HFFc6 (cell line): Measurements from ENCODE around the gene MANEAL. TPM values are rescaled to one million over a fixed set of nuclear protein-coding genes. Genes with fewer than 3 reads are reported as not detected.
"Not testable (repeated sequence)": the region's sequence is repeated elsewhere in the genome, so short reads cannot be mapped to it uniquely, and the experiment has no call there.

Experiments used
- DNase-seq: peaks from one replicate; pipeline ENCODE4 v3.0.0-alpha.2; 2018
- H3K27ac Mint-ChIP-seq: 2 replicates; pipeline ENCODE4 v1.8.0; 2020; ENCODE audit warnings: mild to moderate bottlenecking, mixed read lengths
- H3K27me3 Mint-ChIP-seq: 2 replicates; pipeline ENCODE4 v1.8.0; 2021; ENCODE audit warnings: mild to moderate bottlenecking, moderate library complexity, mixed read lengths; ENCODE audit not compliant: insufficient read depth
- H3K36me3 Mint-ChIP-seq: 2 replicates; pipeline ENCODE4 v1.8.0; 2021; ENCODE audit warnings: low read depth, mixed read lengths
- H3K4me1 Mint-ChIP-seq: 2 replicates; pipeline ENCODE4 v1.8.0; 2020; ENCODE audit warnings: low read depth, mixed read lengths
- H3K4me3 Mint-ChIP-seq: 2 replicates; pipeline ENCODE4 v1.8.0; 2020; ENCODE audit warnings: mild to moderate bottlenecking, moderate library complexity, mixed read lengths
- H3K9me3 Mint-ChIP-seq: 2 replicates; pipeline ENCODE4 v1.8.0; 2020; ENCODE audit warnings: mild to moderate bottlenecking, mixed read lengths
- CTCF ChIP-seq: fragments of 200-600 bp; sonication (generic); IDR thresholded peaks from 2 replicates; pipeline ENCODE4 v1.5.0; 2021; ENCODE audit warnings: antibody characterized with exemption, mild to moderate bottlenecking
- total RNA-seq, 6 experiments: library from RNA; stranded (reverse); fragmentation: NEBNext Ultra II Directional; extraction: Animal tissue kit (Norgen Biotek cat#: 25700); gene quantifications; 2 replicates in 1 of 6; 3 replicates in 5 of 6; pipeline ENCODE4 v1.2.3, GENCODE V29; 2021

Gene MANEAL
- total RNA-seq, 6 experiments from 2014 or later: 9.5 to 11.1 (median 9.9) TPM

GRCh38 chr1:37767488-37767887, 26.2 kb upstream of the MANEAL start:
- no peak for DNase-seq
- no peak for TF ChIP-seq CTCF
- Mint-ChIP-seq H3K36me3 (no peaks in the 10 kb centered on the region), H3K27ac (no peak overlapping the region), H3K4me1 (0 out of 2 replicates have a peak, but pooled peaks cover 5% of the 10 kb centered on the region), H3K9me3 (no peaks in the 10 kb centered on the region), H3K4me3 (no peak overlapping the region), H3K27me3 (peaks cover 30% of the 10 kb centered on the region)

GRCh38 chr1:37771440-37771839, 22.2 kb upstream of the MANEAL start:
- H3K9me3 Mint-ChIP-seq: peaks cover 13% of the 10 kb centered on the region; the same call in 1 of the 2 replicates
- not testable (repeated sequence) for DNase-seq, H3K4me3 Mint-ChIP-seq, H3K4me1 Mint-ChIP-seq, H3K36me3 Mint-ChIP-seq, H3K27ac Mint-ChIP-seq
- peaks cover 20% of the 10 kb centered on the region for H3K27me3 Mint-ChIP-seq

DNA sequence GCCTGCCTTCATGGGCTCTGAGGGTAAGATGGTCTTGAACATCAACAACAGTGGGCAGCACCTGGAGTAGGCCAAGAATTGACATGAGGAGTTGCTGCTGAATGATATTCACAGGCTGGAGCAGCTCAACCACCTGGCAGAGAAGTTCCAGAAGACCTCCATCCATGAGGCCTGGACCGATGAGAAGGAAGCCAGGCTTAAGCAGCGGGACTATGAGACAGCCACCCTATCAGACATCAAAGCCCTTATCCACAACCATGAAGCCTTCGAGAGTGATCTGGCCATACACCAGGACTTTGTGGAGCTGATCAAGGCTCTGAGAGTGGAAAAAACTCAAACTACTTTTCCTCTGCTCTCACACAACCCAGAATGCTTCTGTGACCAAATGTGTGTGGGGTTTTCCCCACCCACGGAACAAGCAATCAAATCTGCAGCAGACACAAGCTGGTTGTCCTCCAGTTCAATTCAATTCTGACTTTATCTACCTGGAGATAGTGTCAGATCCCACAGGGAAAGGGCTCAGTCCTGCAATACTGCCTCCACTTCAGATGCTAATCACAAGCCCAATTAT, 16.6 kb upstream of the MANEAL start:
- TF ChIP-seq CTCF: no peak
- Mint-ChIP-seq H3K4me3 (no peak overlapping the region), H3K9me3 (peaks cover 13% of the 10 kb centered on the region; the same call in 1 of the 2 replicates), H3K27ac (no peak overlapping the region), H3K27me3 (peaks cover 27% of the 10 kb centered on the region), H3K4me1 (no peaks in the 10 kb centered on the region), H3K36me3 (no peaks in the 10 kb centered on the region)
- no peak for DNase-seq

DNA sequence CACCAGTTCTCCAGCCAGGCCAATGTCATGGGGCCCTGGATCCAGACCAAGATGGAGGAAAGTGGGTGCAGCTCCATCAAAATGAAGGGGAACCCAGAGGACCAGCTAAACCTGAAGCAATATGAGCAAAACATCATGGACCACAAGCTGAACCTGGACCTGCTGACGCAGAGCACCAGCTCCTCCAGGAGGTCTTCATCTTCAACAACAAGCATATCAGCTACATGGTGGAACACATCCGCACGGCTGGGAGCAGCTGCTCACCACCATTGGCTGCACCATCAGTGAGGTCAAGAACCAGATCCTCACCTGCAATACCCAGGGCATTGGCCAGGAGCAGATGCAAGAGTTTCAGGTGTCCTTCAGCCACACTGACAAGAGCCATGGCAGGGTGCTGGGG, 15.0 kb upstream of the MANEAL start:
- no peak for TF ChIP-seq CTCF
- Mint-ChIP-seq H3K4me1 (no peaks in the 10 kb centered on the region), H3K27ac (no peak overlapping the region), H3K9me3 (peaks cover 6% of the 10 kb centered on the region; the same call in 1 of the 2 replicates), H3K4me3 (no peak overlapping the region), H3K36me3 (no peaks in the 10 kb centered on the region), H3K27me3 (peaks cover 20% of the 10 kb centered on the region)
- no peak for DNase-seq

- Mint-ChIP-seq H3K27ac (no peak overlapping the region), H3K9me3 (no peaks in the 10 kb centered on the region), H3K27me3 (peaks cover 24% of the 10 kb centered on the region), H3K4me1 (no peaks in the 10 kb centered on the region), H3K36me3 (no peaks in the 10 kb centered on the region), H3K4me3 (no peak overlapping the region)
- no peak for TF ChIP-seq CTCF
- no peak for DNase-seq
These were observed 11.2 kb upstream of the MANEAL start for GRCh38 chr1:37782491-37782890.

DNA sequence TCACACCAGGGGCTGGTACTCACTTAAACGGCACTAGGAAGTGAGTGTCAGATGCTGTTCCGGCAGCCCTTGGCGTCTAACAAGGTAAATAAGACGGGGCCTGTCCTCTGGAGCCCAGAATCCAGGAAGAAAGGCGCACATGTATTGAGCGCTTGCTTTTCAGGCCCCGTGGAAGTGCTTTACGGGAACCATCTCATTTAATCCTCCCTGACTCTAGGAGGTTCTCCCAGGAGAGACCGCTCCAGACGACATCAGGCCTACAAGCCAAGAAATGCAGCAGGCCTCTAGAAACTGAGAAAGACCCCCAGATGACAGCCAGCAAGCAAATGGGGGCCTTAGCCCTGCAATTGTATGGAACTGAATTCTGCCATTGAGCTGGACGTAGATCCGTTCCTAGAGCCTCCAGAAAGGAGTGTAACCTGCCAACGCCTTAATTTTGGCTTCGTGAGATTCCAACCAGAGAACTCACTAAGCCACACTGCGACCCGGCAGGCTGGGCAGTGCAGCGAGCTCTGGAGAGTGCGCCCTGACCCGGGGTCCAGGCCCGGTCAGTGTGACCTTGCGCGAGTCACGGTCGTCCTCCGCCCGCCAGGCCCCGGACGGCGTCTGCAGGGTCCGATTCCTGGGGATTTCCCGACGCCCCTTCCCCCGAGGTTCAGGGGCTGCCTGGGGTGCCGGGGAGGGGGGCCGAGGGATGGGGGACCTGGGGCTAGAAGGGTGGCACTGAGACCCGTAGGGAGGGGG, 532 bp upstream of the MANEAL start:
- no peaks in the 10 kb centered on the region for H3K9me3 Mint-ChIP-seq
- no peaks in the 10 kb centered on the region for H3K36me3 Mint-ChIP-seq

More for the DNA sequence above, 532 bp upstream of the MANEAL start:
- H3K4me1 Mint-ChIP-seq: peaks cover 16% of the 10 kb centered on the region
- peak overlapping the region; percentile 26; the same call in 1 of the 2 replicates for H3K4me3 Mint-ChIP-seq
- no peak overlapping the region for H3K27ac Mint-ChIP-seq
- H3K27me3 Mint-ChIP-seq: peaks cover 6% of the 10 kb centered on the region; the same call in 1 of the 2 replicates
- TF ChIP-seq CTCF: no peak
- no peak for DNase-seq
